ENCODE results near the gene ZNF462. TPM values are rescaled to one million over a fixed set of nuclear protein-coding genes. Genes with fewer than 3 reads are reported as not detected.
A peak's percentile ranks its signal among the peaks of the same experiment; 100 is the strongest.

Gene ZNF462
- total RNA-seq, 2 donors from 2014 or later, result 4.7 to 8.9 TPM

DNA sequence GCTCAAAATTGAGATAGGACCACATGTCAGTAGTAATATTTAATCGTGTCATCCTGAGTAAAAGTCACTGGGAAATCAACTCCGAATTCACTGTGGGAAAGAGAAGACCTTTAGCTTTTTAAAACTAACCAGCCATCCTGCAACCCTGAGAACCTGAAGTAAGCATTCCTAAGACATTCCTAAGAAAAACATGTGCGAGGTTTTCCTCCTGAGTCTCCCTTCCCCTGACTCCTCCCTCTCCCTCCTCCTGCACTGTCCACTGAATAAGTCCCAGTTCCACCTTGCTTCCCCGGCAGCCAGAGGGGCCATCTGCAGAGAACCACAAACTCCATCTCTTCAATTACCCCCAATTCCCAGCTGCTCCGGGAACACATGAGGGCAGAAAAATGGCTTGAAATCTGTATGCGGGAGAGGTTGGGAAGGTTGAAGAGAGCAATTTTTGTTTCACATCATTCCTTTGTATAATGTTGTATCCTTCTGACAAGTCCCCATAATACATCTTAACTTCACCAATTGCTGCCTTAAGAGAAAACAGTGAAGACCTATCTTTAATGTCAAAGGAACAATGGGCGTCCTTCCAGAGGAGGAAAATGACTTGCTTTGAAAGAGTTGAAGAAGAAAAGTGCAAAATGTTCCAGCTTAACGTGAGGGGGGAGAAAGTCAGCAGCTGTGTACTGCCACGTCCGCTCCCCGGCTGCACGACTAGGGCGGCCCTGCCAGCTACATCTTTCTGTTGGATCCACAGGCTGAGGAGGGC lies 186.3 kb downstream of the ZNF462 start:
- no peaks in the 10 kb centered on the region for H3K4me1 ChIP-seq
- ATAC-seq (no peak), DNase-seq (no peak)
- TF ChIP-seq POLR2A (IDR thresholded peaks at IDR 0.05), result no peak
- TF ChIP-seq, protein P1, sequence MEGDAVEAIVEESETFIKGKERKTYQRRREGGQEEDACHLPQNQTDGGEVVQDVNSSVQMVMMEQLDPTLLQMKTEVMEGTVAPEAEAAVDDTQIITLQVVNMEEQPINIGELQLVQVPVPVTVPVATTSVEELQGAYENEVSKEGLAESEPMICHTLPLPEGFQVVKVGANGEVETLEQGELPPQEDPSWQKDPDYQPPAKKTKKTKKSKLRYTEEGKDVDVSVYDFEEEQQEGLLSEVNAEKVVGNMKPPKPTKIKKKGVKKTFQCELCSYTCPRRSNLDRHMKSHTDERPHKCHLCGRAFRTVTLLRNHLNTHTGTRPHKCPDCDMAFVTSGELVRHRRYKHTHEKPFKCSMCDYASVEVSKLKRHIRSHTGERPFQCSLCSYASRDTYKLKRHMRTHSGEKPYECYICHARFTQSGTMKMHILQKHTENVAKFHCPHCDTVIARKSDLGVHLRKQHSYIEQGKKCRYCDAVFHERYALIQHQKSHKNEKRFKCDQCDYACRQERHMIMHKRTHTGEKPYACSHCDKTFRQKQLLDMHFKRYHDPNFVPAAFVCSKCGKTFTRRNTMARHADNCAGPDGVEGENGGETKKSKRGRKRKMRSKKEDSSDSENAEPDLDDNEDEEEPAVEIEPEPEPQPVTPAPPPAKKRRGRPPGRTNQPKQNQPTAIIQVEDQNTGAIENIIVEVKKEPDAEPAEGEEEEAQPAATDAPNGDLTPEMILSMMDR (IDR thresholded peaks at IDR 0.05), result no peak
- no peaks in the 10 kb centered on the region for H3K9me3 ChIP-seq
- H3K36me3 ChIP-seq (replicated peaks in 1 of 2; ENCODE audit: insufficient read depth in 1 of 2, low read depth in 2 of 2), result no peaks in the 10 kb centered on the region
- WGBS, 2 donors, result 62 to 65% methylated on average over 13 of the region's 13 CpGs
- no peak overlapping the region for H3K27ac ChIP-seq
- H3K27me3 ChIP-seq, result no peaks in the 10 kb centered on the region
- no peak overlapping the region for H3K4me3 ChIP-seq
- intact Hi-C loops (cut with DNase I), result no loop called here

DNA sequence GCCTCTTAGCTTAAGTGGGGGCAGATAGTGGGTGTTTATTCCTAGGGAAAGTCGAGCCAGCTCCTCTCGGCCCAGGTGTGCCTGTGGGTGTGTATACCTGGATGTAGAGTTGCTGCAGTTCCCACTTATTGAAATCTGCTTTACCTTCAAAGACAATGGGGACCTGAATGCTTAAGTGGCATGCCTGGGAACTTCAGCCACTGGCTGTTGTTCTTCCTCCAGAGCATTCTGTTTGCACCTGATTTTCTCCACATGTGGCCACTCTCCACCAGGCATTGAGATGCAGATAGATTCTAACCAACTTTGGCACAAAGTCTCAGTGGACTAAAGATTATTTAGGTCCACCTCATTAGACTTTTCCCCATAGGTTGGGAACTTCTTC lies 186.8 kb downstream of the ZNF462 start:
- Histone ChIP-seq H3K27ac (no peak overlapping the region), H3K9me3 (no peaks in the 10 kb centered on the region), H3K4me3 (no peak overlapping the region), H3K36me3 (replicated peaks in 1 of 2; ENCODE audit: insufficient read depth in 1 of 2, low read depth in 2 of 2) (no peaks in the 10 kb centered on the region), H3K27me3 (no peaks in the 10 kb centered on the region), H3K4me1 (no peaks in the 10 kb centered on the region)
- DNase-seq (no peak), ATAC-seq (no peak)
- intact Hi-C loops (cut with DNase I), result no loop called here
- WGBS, 2 donors, result 41 to 47% methylated on average over 2 of the region's 2 CpGs
- TF ChIP-seq POLR2A (IDR thresholded peaks at IDR 0.05), result no peak
- TF ChIP-seq, protein P1 (IDR thresholded peaks at IDR 0.05), result no peak

DNA sequence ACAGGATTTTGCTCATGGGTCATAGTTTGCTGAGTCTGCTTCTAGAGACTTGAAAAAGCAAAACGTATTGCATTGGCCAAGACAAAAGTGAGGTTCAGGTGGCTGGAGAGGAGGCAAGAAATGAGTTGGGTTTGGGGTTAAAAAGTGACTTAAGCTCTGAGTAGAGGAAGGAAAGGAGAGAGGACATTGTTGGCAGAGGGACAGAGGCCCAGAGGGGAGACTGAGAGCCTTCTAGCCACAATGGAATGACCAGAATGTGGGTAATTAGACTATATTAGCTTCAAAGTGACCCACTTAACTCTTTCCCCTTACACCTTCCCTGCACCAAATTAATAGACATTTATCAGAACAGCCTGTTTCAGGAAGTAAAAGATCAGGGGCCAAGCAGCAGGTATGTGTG lies 188.4 kb downstream of the ZNF462 start:
- no peak for ATAC-seq
- H3K27ac ChIP-seq, result no peak overlapping the region
- TF ChIP-seq, protein P1 (IDR thresholded peaks at IDR 0.05), result no peak

GRCh38 chr9:107054146-107054545 lies 191.2 kb downstream of the ZNF462 start:
- Histone ChIP-seq H3K9me3 (no peaks in the 10 kb centered on the region), H3K4me1 (no peaks in the 10 kb centered on the region), H3K36me3 (replicated peaks in 1 of 2; ENCODE audit: insufficient read depth in 1 of 2, low read depth in 2 of 2) (no peaks in the 10 kb centered on the region), H3K4me3 (no peak overlapping the region), H3K27ac (no peak overlapping the region), H3K27me3 (no peaks in the 10 kb centered on the region)
- TF ChIP-seq, protein P1 (IDR thresholded peaks at IDR 0.05), result no peak
- no peak for TF ChIP-seq POLR2A (IDR thresholded peaks at IDR 0.05)
- WGBS, 2 donors, result 34 to 45% methylated on average over 2 of the region's 2 CpGs
- intact Hi-C loops (cut with DNase I), result no loop called here
- DNase-seq (peak in 1 of 4 donors; percentile 6), ATAC-seq (no peak)

More for the DNA sequence above, 188.4 kb downstream of the ZNF462 start:
- Histone ChIP-seq H3K4me1 (no peaks in the 10 kb centered on the region), H3K4me3 (no peak overlapping the region), H3K36me3 (replicated peaks in 1 of 2; ENCODE audit: insufficient read depth in 1 of 2, low read depth in 2 of 2) (no peaks in the 10 kb centered on the region), H3K27me3 (no peaks in the 10 kb centered on the region), H3K9me3 (no peaks in the 10 kb centered on the region)
- DNase-seq, result no peak
- intact Hi-C loops (cut with DNase I), result no loop called here
- 23 to 30% methylated on average over 1 of the region's 1 CpG for WGBS, 2 donors

- WGBS, 2 donors, result 64 to 71% methylated on average over 2 of the region's 2 CpGs
- Histone ChIP-seq H3K4me1 (no peaks in the 10 kb centered on the region), H3K4me3 (no peak overlapping the region), H3K27ac (no peak overlapping the region), H3K9me3 (no peaks in the 10 kb centered on the region), H3K36me3 (replicated peaks in 1 of 2; ENCODE audit: insufficient read depth in 1 of 2, low read depth in 2 of 2) (no peaks in the 10 kb centered on the region), H3K27me3 (no peaks in the 10 kb centered on the region)
- DNase-seq, result no peak
- intact Hi-C loops (cut with DNase I), result no loop called here
- TF ChIP-seq POLR2A (IDR thresholded peaks at IDR 0.05), result no peak
- TF ChIP-seq, protein P1 (IDR thresholded peaks at IDR 0.05), result no peak
- no peak for ATAC-seq
Measured at GRCh38 chr9:107059220-107059619, 196.3 kb downstream of the ZNF462 start.
